HepG2 (cell line): ENCODE results near the gene E2F3. TPM values are rescaled to one million over a fixed set of nuclear protein-coding genes. Genes with fewer than 3 reads are reported as not detected.

ENCODE experiments used
- ATAC-seq: fragments of 200-7000 bp; cut with Tn5 transposase; 3 replicates; pipeline ENCODE4 v1.9.1; 2020; ENCODE audit warnings: mild to moderate bottlenecking, moderate library complexity
- BruUV-seq: library from RNA; stranded (reverse); fragments of 400-500 nt; replicated peaks from 2 replicates; lab custom pipeline; 2021; lab: Mats Ljungman, UMichigan
- CTCF ChIA-PET: fragments of 300-600 bp; formaldehyde crosslinking; extraction: SDS; loops from one replicate; lab custom pipeline; 2021; ENCODE audit warnings: low total read pairs, inconsistent platforms, low intra/inter-chr PET ratio; lab: Yijun Ruan, JAX
- POLR2A ChIA-PET: fragments of 350-600 bp; sonication (Branson Sonifier 250); formaldehyde crosslinking; loops from one replicate; lab custom pipeline; 2020; ENCODE audit warnings: antibody characterized with exemption, inconsistent platforms; lab: Yijun Ruan, JAX
- DNase-seq: peaks from one replicate; pipeline ENCODE4 v3.0.0-alpha.2; 2015; ENCODE audit warnings: low spot score
- FAIRE-seq: peaks from 3 replicates; lab custom pipeline; 2011; peaks lifted over from hg19 to GRCh38; lab: Jason Lieb, UNC
- H2AFZ ChIP-seq: one replicate; pipeline ENCODE4 v1.6.1; 2011; ENCODE audit warnings: low read length, inconsistent platforms
- H3K27ac ChIP-seq: fragments of 300-600 bp; 3 replicates; pipeline ENCODE4 v1.8.0; 2011; ENCODE audit warnings: mixed run types, mild to moderate bottlenecking, mixed read lengths, low read length, inconsistent platforms; ENCODE audit not compliant: insufficient read depth; ENCODE audit errors: extremely low read length
- H3K27me3 ChIP-seq, 2 experiments: fragments of 200-600 bp in 1 of 2; 2 replicates in 1 of 2; 3 replicates in 1 of 2; pipeline versions ENCODE4 v1.6.0 to v1.8.0; 2011; ENCODE audit warnings: low read length in 2 of 2, mild to moderate bottlenecking in 2 of 2, moderate library complexity in 2 of 2, inconsistent platforms in 1 of 2; ENCODE audit not compliant: insufficient read depth in 2 of 2, control insufficient read depth in 1 of 2
- H3K36me3 ChIP-seq, 2 experiments: fragments of 200-600 bp in 1 of 2; replicated peaks in 1 of 2; 2 replicates in 1 of 2; 3 replicates in 1 of 2; pipeline versions ENCODE4 v1.5.1 to v1.8.0; 2011; ENCODE audit warnings: low read length in 2 of 2, inconsistent platforms in 1 of 2; ENCODE audit not compliant: insufficient read depth in 2 of 2, control insufficient read depth in 1 of 2
- H3K4me1 ChIP-seq: 2 replicates; pipeline ENCODE4 v1.5.1; 2012; ENCODE audit warnings: low read length, inconsistent platforms; ENCODE audit not compliant: insufficient read depth
- H3K4me2 ChIP-seq: 2 replicates; pipeline ENCODE4 v1.6.0; 2011; ENCODE audit warnings: low read depth, low read length, inconsistent platforms
- H3K4me3 ChIP-seq, 3 experiments: fragments of 200-600 bp in 1 of 3; sonication (generic), shearing (Covaris generic) in 1 of 3; replicated peaks in 1 of 3; 2 replicates each; pipeline ENCODE4 v1.5.1; 2011 to 2016; ENCODE audit warnings: low read length in 3 of 3, inconsistent platforms in 2 of 3, low read depth in 2 of 3, mild to moderate bottlenecking in 2 of 3, control low read depth in 1 of 3, mixed read lengths in 1 of 3; ENCODE audit not compliant: insufficient read depth in 1 of 3
- H3K79me2 ChIP-seq: one replicate; pipeline ENCODE4 v1.6.1; 2011; ENCODE audit warnings: low read length, inconsistent platforms; ENCODE audit not compliant: insufficient read depth
- H3K9ac ChIP-seq: 2 replicates; pipeline ENCODE4 v1.6.0; 2011; ENCODE audit warnings: mild to moderate bottlenecking, low read depth, low read length, inconsistent platforms; ENCODE audit not compliant: insufficient read depth
- H3K9me3 ChIP-seq: 2 replicates; pipeline ENCODE4 v1.5.1; 2012; ENCODE audit warnings: mild to moderate bottlenecking, low read length
- H4K20me1 ChIP-seq: 2 replicates; pipeline ENCODE4 v1.6.0; 2011; ENCODE audit warnings: inconsistent platforms, mild to moderate bottlenecking, low read length, moderate library complexity; ENCODE audit not compliant: insufficient read depth
- FOXK1 ChIP-seq: sonication (generic); formaldehyde crosslinking; IDR thresholded peaks from 2 replicates; pipeline ENCODE4 v1.4.0; 2020; ENCODE audit warnings: low read depth, missing genetic modification reagents, borderline replicate concordance
- KDM3A ChIP-seq: IDR thresholded peaks from 2 replicates; pipeline ENCODE4 v1.6.1; 2018; ENCODE audit warnings: low read depth, missing compliant biosample characterization
- PHF21A ChIP-seq: sonication (generic); formaldehyde crosslinking; IDR thresholded peaks from 2 replicates; pipeline ENCODE4 v1.5.0; 2020; ENCODE audit warnings: mild to moderate bottlenecking, missing genetic modification reagents
- SSRP1 ChIP-seq: IDR thresholded peaks from 2 replicates; pipeline ENCODE4 v1.6.1; 2016; ENCODE audit warnings: control low read depth
- ZNF138 ChIP-seq: sonication (generic); formaldehyde crosslinking; IDR thresholded peaks from 2 replicates; pipeline ENCODE4 v1.5.0; 2020; ENCODE audit warnings: mild to moderate bottlenecking, low read depth, missing genetic modification reagents
- ZNF33B ChIP-seq: sonication (generic); formaldehyde crosslinking; IDR thresholded peaks from 2 replicates; pipeline ENCODE4 v1.5.1; 2020; ENCODE audit warnings: mild to moderate bottlenecking, missing genetic modification reagents
- ZNF546 ChIP-seq: sonication (generic); formaldehyde crosslinking; conservative IDR thresholded peaks from 2 replicates; pipeline ENCODE4 v1.8.1; 2023; ENCODE audit warnings: mild to moderate bottlenecking, missing genetic modification reagents
- ZNF678 ChIP-seq: sonication (generic); formaldehyde crosslinking; IDR thresholded peaks from 2 replicates; pipeline ENCODE4 v1.4.0; 2020; ENCODE audit warnings: mild to moderate bottlenecking, missing genetic modification reagents
- ZSCAN29 ChIP-seq: sonication (generic); formaldehyde crosslinking; conservative IDR thresholded peaks from 2 replicates; pipeline ENCODE4 v1.4.0; 2020; ENCODE audit warnings: mild to moderate bottlenecking, missing genetic modification reagents
- WGBS: methylation state at CpG from one replicate; pipeline ENCODE4 v1.1.6; 2017; ENCODE audit warnings: low lambda C conversion rate; 5-methylcytosine and 5-hydroxymethylcytosine counted together
- in situ Hi-C: cut with HindIII; loops from 2 replicates; pipeline ENCODE4 v1.10.0; 2017; ENCODE audit warnings: low pct_unique_long_range_greater_than_20kb; ENCODE audit not compliant: extremely low pct_ligation_motif_present
- intact Hi-C: fragments of 100-400 bp; cut with micrococcal nuclease; formaldehyde crosslinking; loops from one replicate; pipeline ENCODE4 v1.10.0; 2022; ENCODE audit not compliant: unreplicated experiment
- polyA plus RNA-seq, 8 experiments: library from polyadenylated mRNA; depleted of rRNA in 3 of 8; stranded (reverse) in 7 of 8; unstranded in 1 of 8; fragments of >200 nt; fragmentation: Illumina TruSeq in 4 of 8; extraction: Trizol in 4 of 8; gene quantifications; 2 replicates each; pipeline versions ENCODE4 v1.2.1 to v1.2.3, GENCODE V29; 2011 to 2016; ENCODE audit warnings: low read depth in 4 of 8, missing spikeins in 1 of 8, mixed read lengths in 1 of 8; ENCODE audit not compliant: insufficient read depth in 1 of 8
- total RNA-seq, 5 experiments: library from RNA; depleted of rRNA; stranded (reverse); fragments of >200 nt; fragmentation: Illumina TruSeq; extraction: Trizol; gene quantifications; 2 replicates each; pipeline ENCODE4 v1.2.3, GENCODE V29; 2016; ENCODE audit warnings: low read depth in 1 of 5
- TF ChIP-seq, protein P1 (sequence below): sonication (generic); formaldehyde crosslinking; IDR thresholded peaks from 2 replicates; pipeline ENCODE4 v1.4.0; 2020; ENCODE audit warnings: mild to moderate bottlenecking, missing genetic modification reagents, borderline replicate concordance
- TF ChIP-seq, protein P2 (sequence below): IDR thresholded peaks from 2 replicates; pipeline ENCODE4 v1.6.1; 2016; ENCODE audit warnings: low read depth, missing genetic modification reagents, missing compliant biosample characterization
- TF ChIP-seq, protein P3 (sequence below): IDR thresholded peaks from 2 replicates; pipeline ENCODE4 v1.6.1; 2016; ENCODE audit warnings: control low read depth
- TF ChIP-seq, protein P4 (sequence below), 2 experiments: sonication (generic) in 1 of 2; formaldehyde crosslinking in 1 of 2; IDR thresholded peaks; 2 replicates each; pipeline versions ENCODE4 v1.4.0 to v1.6.1; 2018 to 2020; ENCODE audit warnings: missing genetic modification reagents in 2 of 2, borderline replicate concordance in 1 of 2, low read depth in 1 of 2, mild to moderate bottlenecking in 1 of 2, missing biosample characterization in 1 of 2

Gene E2F3
- total and polyA plus RNA-seq, 2 of the 13 experiments (the other 11 are each of a cell fraction or from before 2014, with no cell fraction given): 8.5 to 12.7 TPM

DNA sequence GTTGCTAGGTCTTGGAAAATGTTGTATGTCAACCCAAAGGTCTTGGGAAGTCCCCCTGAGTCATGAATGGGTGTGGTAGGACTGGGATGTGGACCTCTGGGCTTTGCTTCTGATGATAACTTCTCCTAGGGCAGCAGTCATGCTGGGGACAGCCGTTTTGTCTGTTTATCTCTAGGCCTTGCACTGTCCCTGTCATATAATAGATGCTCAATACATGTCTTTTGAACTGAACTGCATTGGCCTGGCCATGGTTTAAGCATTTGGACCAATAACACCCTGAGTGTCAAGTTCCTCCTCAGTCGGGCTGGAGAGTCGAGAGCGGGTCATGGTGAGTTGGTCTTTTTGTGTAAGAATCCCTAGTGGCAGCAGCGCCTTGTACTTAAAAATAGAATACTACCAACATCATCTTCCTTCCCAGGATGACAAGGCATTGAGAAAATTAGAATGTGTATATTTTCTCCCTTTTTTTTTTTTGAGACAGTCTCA is 43.1 kb downstream of the E2F3 start (continued):
- TF ChIP-seq, protein P1, sequence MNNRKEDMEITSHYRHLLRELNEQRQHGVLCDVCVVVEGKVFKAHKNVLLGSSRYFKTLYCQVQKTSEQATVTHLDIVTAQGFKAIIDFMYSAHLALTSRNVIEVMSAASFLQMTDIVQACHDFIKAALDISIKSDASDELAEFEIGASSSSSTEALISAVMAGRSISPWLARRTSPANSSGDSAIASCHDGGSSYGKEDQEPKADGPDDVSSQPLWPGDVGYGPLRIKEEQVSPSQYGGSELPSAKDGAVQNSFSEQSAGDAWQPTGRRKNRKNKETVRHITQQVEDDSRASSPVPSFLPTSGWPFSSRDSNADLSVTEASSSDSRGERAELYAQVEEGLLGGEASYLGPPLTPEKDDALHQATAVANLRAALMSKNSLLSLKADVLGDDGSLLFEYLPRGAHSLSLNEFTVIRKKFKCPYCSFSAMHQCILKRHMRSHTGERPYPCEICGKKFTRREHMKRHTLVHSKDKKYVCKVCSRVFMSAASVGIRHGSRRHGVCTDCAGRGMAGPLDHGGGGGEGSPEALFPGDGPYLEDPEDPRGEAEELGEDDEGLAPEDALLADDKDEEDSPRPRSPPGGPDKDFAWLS (CRISPR knock-in tag): no peak
- no peak for TF ChIP-seq ZNF33B (CRISPR knock-in tag)
- no peak for TF ChIP-seq KDM3A
- no peak for TF ChIP-seq SSRP1 (CRISPR knock-in tag)
- no peak for TF ChIP-seq ZNF546 (CRISPR knock-in tag)
- TF ChIP-seq ZNF678 (CRISPR knock-in tag): no peak
- no peak for TF ChIP-seq ZNF138 (CRISPR knock-in tag)

DNA sequence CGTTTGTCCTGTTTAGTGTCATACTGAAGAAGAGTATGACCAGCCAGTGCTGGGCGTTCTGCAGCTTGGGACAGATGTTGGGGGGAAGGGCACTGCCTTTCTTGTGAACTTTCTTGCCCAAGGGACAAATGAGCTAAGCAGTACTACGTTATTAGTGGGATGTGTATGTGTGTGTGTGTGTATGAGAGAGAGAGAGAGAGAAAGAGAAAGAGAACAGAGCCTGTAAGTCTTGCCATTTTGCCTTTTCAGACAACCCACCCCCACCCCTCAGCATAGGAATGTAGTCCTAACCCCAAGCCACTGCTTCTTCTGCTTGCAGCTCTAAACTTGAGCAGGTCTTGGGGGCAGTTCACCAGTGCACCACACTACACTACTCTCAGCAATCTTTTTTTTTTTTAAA is 45.5 kb downstream of the E2F3 start:
- no peak overlapping the region for H3K27ac ChIP-seq
- no peak overlapping the region for H3K9ac ChIP-seq
- H3K4me3 ChIP-seq: no peak overlapping the region
- H3K4me1 ChIP-seq: peaks cover 25% of the 10 kb centered on the region
- H3K4me2 ChIP-seq: no peak overlapping the region
- peaks cover 5% of the 10 kb centered on the region; the same call in 1 of the 2 replicates for H4K20me1 ChIP-seq
- in situ Hi-C loops: no loop called here
- H3K36me3 ChIP-seq: peaks cover 2 to 14% of the 10 kb centered on the region in 2 experiments; a peak in 3 of 5 replicates
- FAIRE-seq: no peak
- DNase-seq: no peak
- ChIA-PET CTCF (no interaction called here), POLR2A (no interaction called here)
- BruUV-seq: no TSS peak
- no peak overlapping the region for H2AFZ ChIP-seq
- H3K79me2 ChIP-seq: peaks cover 63% of the 10 kb centered on the region
- ATAC-seq: no peak
- WGBS: 95% methylated on average over 3 of the region's 3 CpGs
- intact Hi-C loops: loop anchor here (5.0 kb wide), 1 partner anchor 45 kb away; the partner anchor contains the start of gene E2F3
- H3K27me3 ChIP-seq: no peaks in the 10 kb centered on the region
- no peaks in the 10 kb centered on the region for H3K9me3 ChIP-seq
- TF ChIP-seq ZSCAN29 (no peak), FOXK1 (CRISPR knock-in tag) (no peak), PHF21A (CRISPR knock-in tag) (no peak)
- TF ChIP-seq, protein P2, sequence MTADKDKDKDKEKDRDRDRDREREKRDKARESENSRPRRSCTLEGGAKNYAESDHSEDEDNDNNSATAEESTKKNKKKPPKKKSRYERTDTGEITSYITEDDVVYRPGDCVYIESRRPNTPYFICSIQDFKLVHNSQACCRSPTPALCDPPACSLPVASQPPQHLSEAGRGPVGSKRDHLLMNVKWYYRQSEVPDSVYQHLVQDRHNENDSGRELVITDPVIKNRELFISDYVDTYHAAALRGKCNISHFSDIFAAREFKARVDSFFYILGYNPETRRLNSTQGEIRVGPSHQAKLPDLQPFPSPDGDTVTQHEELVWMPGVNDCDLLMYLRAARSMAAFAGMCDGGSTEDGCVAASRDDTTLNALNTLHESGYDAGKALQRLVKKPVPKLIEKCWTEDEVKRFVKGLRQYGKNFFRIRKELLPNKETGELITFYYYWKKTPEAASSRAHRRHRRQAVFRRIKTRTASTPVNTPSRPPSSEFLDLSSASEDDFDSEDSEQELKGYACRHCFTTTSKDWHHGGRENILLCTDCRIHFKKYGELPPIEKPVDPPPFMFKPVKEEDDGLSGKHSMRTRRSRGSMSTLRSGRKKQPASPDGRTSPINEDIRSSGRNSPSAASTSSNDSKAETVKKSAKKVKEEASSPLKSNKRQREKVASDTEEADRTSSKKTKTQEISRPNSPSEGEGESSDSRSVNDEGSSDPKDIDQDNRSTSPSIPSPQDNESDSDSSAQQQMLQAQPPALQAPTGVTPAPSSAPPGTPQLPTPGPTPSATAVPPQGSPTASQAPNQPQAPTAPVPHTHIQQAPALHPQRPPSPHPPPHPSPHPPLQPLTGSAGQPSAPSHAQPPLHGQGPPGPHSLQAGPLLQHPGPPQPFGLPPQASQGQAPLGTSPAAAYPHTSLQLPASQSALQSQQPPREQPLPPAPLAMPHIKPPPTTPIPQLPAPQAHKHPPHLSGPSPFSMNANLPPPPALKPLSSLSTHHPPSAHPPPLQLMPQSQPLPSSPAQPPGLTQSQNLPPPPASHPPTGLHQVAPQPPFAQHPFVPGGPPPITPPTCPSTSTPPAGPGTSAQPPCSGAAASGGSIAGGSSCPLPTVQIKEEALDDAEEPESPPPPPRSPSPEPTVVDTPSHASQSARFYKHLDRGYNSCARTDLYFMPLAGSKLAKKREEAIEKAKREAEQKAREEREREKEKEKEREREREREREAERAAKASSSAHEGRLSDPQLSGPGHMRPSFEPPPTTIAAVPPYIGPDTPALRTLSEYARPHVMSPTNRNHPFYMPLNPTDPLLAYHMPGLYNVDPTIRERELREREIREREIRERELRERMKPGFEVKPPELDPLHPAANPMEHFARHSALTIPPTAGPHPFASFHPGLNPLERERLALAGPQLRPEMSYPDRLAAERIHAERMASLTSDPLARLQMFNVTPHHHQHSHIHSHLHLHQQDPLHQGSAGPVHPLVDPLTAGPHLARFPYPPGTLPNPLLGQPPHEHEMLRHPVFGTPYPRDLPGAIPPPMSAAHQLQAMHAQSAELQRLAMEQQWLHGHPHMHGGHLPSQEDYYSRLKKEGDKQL (CRISPR knock-in tag): no peak
- TF ChIP-seq, protein P3, sequence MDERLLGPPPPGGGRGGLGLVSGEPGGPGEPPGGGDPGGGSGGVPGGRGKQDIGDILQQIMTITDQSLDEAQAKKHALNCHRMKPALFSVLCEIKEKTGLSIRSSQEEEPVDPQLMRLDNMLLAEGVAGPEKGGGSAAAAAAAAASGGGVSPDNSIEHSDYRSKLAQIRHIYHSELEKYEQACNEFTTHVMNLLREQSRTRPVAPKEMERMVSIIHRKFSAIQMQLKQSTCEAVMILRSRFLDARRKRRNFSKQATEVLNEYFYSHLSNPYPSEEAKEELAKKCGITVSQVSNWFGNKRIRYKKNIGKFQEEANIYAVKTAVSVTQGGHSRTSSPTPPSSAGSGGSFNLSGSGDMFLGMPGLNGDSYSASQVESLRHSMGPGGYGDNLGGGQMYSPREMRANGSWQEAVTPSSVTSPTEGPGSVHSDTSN: no peak
- TF ChIP-seq, protein P4, sequence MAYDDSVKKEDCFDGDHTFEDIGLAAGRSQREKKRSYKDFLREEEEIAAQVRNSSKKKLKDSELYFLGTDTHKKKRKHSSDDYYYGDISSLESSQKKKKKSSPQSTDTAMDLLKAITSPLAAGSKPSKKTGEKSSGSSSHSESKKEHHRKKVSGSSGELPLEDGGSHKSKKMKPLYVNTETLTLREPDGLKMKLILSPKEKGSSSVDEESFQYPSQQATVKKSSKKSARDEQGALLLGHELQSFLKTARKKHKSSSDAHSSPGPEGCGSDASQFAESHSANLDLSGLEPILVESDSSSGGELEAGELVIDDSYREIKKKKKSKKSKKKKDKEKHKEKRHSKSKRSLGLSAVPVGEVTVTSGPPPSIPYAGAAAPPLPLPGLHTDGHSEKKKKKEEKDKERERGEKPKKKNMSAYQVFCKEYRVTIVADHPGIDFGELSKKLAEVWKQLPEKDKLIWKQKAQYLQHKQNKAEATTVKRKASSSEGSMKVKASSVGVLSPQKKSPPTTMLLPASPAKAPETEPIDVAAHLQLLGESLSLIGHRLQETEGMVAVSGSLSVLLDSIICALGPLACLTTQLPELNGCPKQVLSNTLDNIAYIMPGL (CRISPR knock-in tag; IDR thresholded peaks at IDR 0.05; ENCODE audit: borderline replicate concordance in 1 of 2, low read depth in 1 of 2): no peak
